Measurements from ENCODE around the gene ANO6.

- TF ChIP-seq RFX5 (IDR thresholded peaks at IDR 0.05; ENCODE audit: low read depth, low read length) (no peak), CTCF (conservative IDR thresholded peaks at IDR 0.05; ENCODE audit: low read depth, low read length) (no peak), RAD21 (IDR thresholded peaks at IDR 0.05; ENCODE audit: low read length) (no peak), CEBPB (IDR thresholded peaks at IDR 0.05; ENCODE audit: low read depth, low read length) (no peak), POLR2A (IDR thresholded peaks at IDR 0.05; ENCODE audit: low read depth, low read length) (no peak), BHLHE40 (IDR thresholded peaks at IDR 0.05; ENCODE audit: low read depth, low read length) (no peak), ELK1 (IDR thresholded peaks at IDR 0.05; ENCODE audit: borderline replicate concordance, low read depth, low read length) (no peak)
Measured at GRCh38 chr12:45338272-45338671, 122.4 kb downstream of the ANO6 start.

All from IMR-90 (cell line).